WERI-Rb-1 (cell line): Measurements from ENCODE around the gene DAAM2.

ENCODE experiments used
- DNase-seq: peaks from one replicate; pipeline ENCODE4 v3.0.0-alpha.2; 2020
- H3K27ac ChIP-seq: fragments of 250-450 bp; sonication (Bioruptor Pico); 2 replicates; pipeline ENCODE4 v1.5.1; 2020; ENCODE audit warnings: mild to moderate bottlenecking, moderate library complexity
- H3K27me3 ChIP-seq: fragments of 250-450 bp; sonication (Bioruptor Pico); 2 replicates; pipeline ENCODE4 v1.5.1; 2021; ENCODE audit warnings: mild to moderate bottlenecking, low read depth, moderate library complexity; ENCODE audit not compliant: insufficient read depth, severe bottlenecking
- H3K36me3 ChIP-seq: fragments of 250-450 bp; sonication (Bioruptor Pico); 2 replicates; pipeline ENCODE4 v1.5.1; 2020; ENCODE audit warnings: mild to moderate bottlenecking, moderate library complexity
- H3K4me3 ChIP-seq: 2 replicates; pipeline ENCODE4 v1.5.1; 2011; ENCODE audit warnings: low read depth, mild to moderate bottlenecking, control low read depth, low read length
- H3K9me3 ChIP-seq: fragments of 250-450 bp; sonication (Bioruptor Pico); 2 replicates; pipeline ENCODE4 v1.5.1; 2021; ENCODE audit warnings: mild to moderate bottlenecking, moderate library complexity; ENCODE audit not compliant: severe bottlenecking
- CTCF ChIP-seq: IDR thresholded peaks from 2 replicates; pipeline ENCODE4 v1.5.1; 2011; ENCODE audit warnings: low read depth, mild to moderate bottlenecking, control low read depth, inconsistent platforms, low read length

Gene DAAM2

GRCh38 chr6:39903656-39904055 is 111.5 kb downstream of the DAAM2 start:
- Histone ChIP-seq H3K27me3 (no peaks in the 10 kb centered on the region), H3K9me3 (no peaks in the 10 kb centered on the region), H3K27ac (no peak overlapping the region), H3K4me3 (no peak overlapping the region), H3K36me3 (no peaks in the 10 kb centered on the region; the same call in 1 of the 2 replicates)
- no peak for TF ChIP-seq CTCF
- no peak for DNase-seq

GRCh38 chr6:39904946-39905639 is 112.9 kb downstream of the DAAM2 start:
- Histone ChIP-seq H3K27me3 (no peaks in the 10 kb centered on the region), H3K9me3 (no peaks in the 10 kb centered on the region), H3K4me3 (no peak overlapping the region), H3K36me3 (peaks cover 2% of the 10 kb centered on the region; the same call in 1 of the 2 replicates), H3K27ac (no peak overlapping the region)
- no peak for TF ChIP-seq CTCF
- DNase-seq: no peak

GRCh38 chr6:39905640-39905975 is 113.4 kb downstream of the DAAM2 start:
- H3K27ac ChIP-seq: no peak overlapping the region
- no peak for TF ChIP-seq CTCF
- DNase-seq: no peak
- H3K27me3 ChIP-seq: no peaks in the 10 kb centered on the region
- no peaks in the 10 kb centered on the region for H3K9me3 ChIP-seq
- peaks cover 2% of the 10 kb centered on the region; the same call in 1 of the 2 replicates for H3K36me3 ChIP-seq
- H3K4me3 ChIP-seq: no peak overlapping the region

GRCh38 chr6:39906318-39906761 is 114.2 kb downstream of the DAAM2 start:
- no peak overlapping the region for H3K4me3 ChIP-seq
- no peaks in the 10 kb centered on the region for H3K27me3 ChIP-seq
- H3K36me3 ChIP-seq: peaks cover 2% of the 10 kb centered on the region; the same call in 1 of the 2 replicates
- TF ChIP-seq CTCF: no peak
- H3K27ac ChIP-seq: no peak overlapping the region
- no peak for DNase-seq
- no peaks in the 10 kb centered on the region for H3K9me3 ChIP-seq

GRCh38 chr6:39907871-39908575 is 115.8 kb downstream of the DAAM2 start:
- Histone ChIP-seq H3K4me3 (no peak overlapping the region), H3K27me3 (no peaks in the 10 kb centered on the region), H3K27ac (no peak overlapping the region), H3K9me3 (no peaks in the 10 kb centered on the region), H3K36me3 (peaks cover 2% of the 10 kb centered on the region; the same call in 1 of the 2 replicates)
- DNase-seq: no peak
- no peak for TF ChIP-seq CTCF
